ENCODE results near the gene EXOSC7.

The EXOSC7 gene

GRCh38 chr3:45054196-45054857 lies 78.3 kb downstream of the EXOSC7 start:
- TF ChIP-seq CTCF (IDR thresholded peaks at IDR 0.05; ENCODE audit: low read depth, low read length), result no peak
- DNase-seq (ENCODE audit: extremely low read depth, low read depth), result peak; percentile 82

- TF ChIP-seq CTCF (IDR thresholded peaks at IDR 0.05; ENCODE audit: low read depth, low read length), result no peak
- DNase-seq (ENCODE audit: extremely low read depth, low read depth), result peak; percentile 43
Measured at GRCh38 chr3:45055032-45055410, 79.0 kb downstream of the EXOSC7 start.

- DNase-seq (ENCODE audit: extremely low read depth, low read depth), result no peak
Measured at GRCh38 chr3:45055411-45056143, 79.5 kb downstream of the EXOSC7 start.

GRCh38 chr3:45056608-45057301 lies 80.7 kb downstream of the EXOSC7 start:
- no peak for TF ChIP-seq CTCF (IDR thresholded peaks at IDR 0.05; ENCODE audit: low read depth, low read length)
- DNase-seq (ENCODE audit: extremely low read depth, low read depth), result no peak

More at GRCh38 chr3:45055411-45056143, 79.5 kb downstream of the EXOSC7 start:
- TF ChIP-seq CTCF (IDR thresholded peaks at IDR 0.05; ENCODE audit: low read depth, low read length), result peak; percentile 12

GRCh38 chr3:45057557-45057956 lies 81.5 kb downstream of the EXOSC7 start:
- no peak for TF ChIP-seq CTCF (IDR thresholded peaks at IDR 0.05; ENCODE audit: low read depth, low read length)
- DNase-seq (ENCODE audit: extremely low read depth, low read depth), result no peak

- DNase-seq (ENCODE audit: extremely low read depth, low read depth), result no peak
- TF ChIP-seq CTCF (IDR thresholded peaks at IDR 0.05; ENCODE audit: low read depth, low read length), result no peak
Measured at GRCh38 chr3:45059132-45059531, 83.1 kb downstream of the EXOSC7 start.

All from AG09319 (cell line).